ENCODE measurements around the gene TAF11L10.

DNA sequence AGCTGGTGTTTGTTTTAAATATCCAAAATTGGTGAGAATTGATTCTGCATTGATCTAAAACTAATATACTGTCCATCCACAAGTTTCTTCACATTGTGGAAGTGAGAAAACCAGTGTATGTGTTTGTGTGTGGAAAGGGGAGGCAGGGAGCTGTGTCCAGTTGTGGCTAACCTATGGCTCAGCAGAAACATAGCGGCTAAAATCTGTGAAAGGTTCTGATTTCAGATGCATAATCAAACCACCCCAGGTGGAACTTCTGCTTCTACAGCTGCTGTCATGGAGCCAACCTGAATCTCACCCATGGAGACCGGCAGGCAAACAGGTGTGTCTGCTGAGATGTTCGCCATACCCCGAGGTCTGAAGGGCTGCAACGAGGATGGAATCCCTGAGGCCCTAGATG, 36.5 kb upstream of the TAF11L10 start, which contains the start of gene TAF11L14:
- TF ChIP-seq CTCF (IDR thresholded peaks at IDR 0.05) (no peak), POLR2A (IDR thresholded peaks at IDR 0.05) (no peak), POLR2AphosphoS5 (IDR thresholded peaks at IDR 0.05) (no peak)
